HG03521 (cell line): ENCODE results near the gene VSTM2B.

Experiments
- ATAC-seq: cut with Tn5 transposase; IDR thresholded peaks from one replicate; pipeline ENCODE4 v1.9.1; 2021; ENCODE audit warnings: mild to moderate bottlenecking, moderate library complexity; ENCODE audit not compliant: unreplicated experiment

VSTM2B gene

DNA sequence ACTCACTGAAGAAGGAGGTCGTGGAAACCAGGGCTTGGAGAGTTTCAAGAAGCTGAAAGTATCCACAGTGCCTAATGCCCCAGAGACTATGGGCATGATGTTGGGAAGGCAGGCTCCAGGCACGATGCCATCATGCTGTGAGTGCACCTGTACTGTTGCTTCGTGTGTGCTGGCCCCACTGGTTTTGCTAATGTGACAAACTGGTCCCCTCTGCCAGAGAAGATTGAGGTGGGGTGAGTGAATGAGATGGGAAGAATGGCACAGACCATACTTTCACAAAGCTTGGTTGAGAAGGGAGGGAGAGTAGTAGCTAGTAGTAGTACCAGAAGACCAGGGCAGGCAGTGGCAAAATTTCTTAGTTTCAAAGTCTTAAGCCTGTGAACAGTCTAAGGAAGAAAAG lies 61.3 kb downstream of the VSTM2B start:
- ATAC-seq = no peak

- no peak for ATAC-seq
Measured at GRCh38 chr19:29587518-29587986, 61.8 kb downstream of the VSTM2B start.

GRCh38 chr19:29588095-29588494 lies 62.3 kb downstream of the VSTM2B start:
- no peak for ATAC-seq

DNA sequence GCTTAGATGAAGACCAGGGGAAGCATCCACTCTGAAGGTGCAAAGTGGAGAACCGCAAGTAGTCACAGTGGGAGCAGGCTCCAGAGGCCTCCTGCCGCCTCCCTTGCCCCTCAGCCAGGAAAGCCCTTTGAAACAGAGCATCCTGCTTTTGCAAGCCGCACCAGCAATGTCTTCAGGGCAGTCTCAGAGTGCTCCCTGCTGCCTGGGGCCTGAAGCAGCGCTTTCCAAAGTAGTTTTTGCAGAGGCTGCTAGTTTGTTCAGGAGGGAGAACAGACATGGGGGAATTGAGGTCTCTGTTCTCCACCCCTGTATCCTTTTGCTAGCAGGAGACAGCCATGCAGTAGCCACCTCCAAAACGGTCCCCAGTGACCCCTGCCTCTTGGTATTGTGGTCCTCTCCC lies 64.5 kb downstream of the VSTM2B start:
- ATAC-seq = no peak

GRCh38 chr19:29591670-29592069 lies 65.9 kb downstream of the VSTM2B start:
- no peak for ATAC-seq

DNA sequence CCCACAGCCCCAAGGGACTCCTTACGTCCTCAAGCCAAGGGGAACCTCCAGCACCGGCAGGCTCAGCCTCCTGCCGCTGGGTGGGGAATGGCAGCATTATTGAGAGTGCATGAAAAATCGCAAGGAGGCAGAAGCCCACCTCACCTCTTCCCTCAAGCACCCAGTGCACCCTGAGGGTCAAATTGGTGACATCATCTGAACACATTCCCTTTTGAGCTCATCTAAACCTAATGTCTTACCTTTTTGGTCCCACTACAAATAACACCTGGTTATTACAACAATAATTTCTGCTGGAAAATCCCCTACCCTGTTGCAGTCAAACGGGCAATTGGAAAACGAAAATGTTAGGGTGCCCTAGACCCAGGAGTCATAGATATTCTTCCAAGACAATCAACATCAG lies 68.1 kb downstream of the VSTM2B start:
- ATAC-seq = no peak

GRCh38 chr19:29596080-29596727 lies 70.4 kb downstream of the VSTM2B start:
- ATAC-seq = no peak

DNA sequence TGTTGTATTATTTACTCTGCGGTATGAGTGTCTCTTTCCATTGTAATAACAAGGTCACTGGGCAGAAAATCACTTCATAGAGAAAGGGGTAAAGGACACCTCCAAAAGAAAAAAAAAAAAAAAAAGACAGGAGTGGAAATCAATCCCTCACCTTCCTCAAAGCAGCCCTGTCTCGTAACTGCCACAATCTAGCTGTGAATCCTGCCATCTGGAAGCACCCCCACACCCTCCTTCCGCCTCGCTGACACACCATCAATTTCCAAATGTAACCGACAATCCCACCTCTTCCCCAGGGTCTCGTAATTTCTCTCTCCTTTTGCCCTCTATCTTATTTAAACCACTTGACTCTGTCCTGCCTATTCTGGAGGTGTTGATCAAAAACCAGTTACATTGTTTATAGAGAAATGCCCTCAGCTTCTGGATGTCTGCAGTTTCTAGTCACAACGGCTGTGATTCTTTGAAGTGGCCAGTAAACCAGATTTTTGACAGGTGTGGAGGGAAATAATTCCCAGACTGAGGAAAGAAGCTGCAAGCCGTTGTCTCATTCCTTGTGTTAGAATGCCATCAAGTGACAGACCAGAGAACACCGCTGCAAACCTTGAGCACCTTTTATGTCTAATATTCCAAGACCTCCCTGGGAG lies 71.2 kb downstream of the VSTM2B start:
- no peak for ATAC-seq

- no peak for ATAC-seq
Measured at GRCh38 chr19:29598036-29598435, 72.2 kb downstream of the VSTM2B start.

DNA sequence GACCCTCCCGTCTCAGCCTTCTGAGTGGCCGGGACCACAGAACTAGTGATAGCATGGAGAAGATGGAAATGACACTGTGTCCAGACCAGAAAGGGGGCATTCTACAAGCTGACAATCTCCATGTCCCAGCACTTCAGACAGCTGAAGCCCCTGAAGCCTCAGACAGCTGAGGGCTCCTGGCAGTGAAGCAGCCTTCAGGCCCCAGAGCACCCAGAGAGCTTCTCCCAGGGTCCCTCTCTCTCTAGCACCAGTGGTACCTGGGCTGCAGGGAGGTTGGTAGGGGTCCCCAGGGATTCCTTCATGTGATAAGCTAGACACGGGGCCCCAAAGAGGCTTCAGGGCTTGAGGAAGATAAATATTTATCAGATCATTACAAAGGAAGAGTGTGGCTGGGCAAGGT lies 72.7 kb downstream of the VSTM2B start:
- no peak for ATAC-seq

- no peak for ATAC-seq
Measured at GRCh38 chr19:29603308-29603707, 77.5 kb downstream of the VSTM2B start.

DNA sequence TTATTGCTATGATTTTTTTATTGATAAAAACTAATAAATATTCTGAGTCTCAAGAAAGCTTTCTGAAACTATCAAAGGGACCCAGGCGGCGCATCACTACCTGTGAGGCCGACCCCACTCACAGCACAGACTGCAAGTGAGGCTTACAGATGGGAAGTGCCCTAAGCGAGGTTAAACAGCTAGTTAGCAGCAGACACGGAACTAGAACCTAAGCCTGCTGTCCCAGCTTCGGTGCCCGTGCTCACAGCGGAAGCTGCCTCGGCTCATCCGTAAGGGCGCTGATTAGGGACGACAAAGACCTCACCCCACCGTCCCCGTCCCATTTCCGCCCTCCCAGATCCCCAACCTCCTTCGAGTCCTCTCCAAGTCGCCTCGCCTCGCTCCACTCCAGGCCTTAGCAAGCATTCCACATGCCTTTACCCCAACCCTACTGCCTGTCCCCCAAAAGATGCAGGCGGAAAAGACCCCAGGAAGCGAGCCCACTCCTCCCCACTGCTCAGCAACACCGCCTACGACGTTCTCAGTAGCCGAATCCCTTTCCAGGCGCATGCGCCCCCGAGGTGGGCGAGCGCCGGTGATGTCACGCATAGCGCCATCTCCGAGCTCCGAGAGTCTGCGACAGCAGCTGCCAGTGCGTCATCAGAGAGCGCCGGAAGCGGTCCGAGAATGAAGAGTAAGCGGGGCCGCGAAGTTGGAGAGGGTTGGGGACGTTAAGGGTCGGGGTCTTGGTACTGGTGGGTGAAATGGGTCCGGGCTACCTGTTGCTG lies 80.0 kb downstream of the VSTM2B start, which contains the start of gene POP4:
Gene POP4 (plus strand): TSS at position 631 of the 767 bp plus-strand sequence. CDS start 36 bp downstream, at position 667.
- ATAC-seq = peak; percentile 68

GRCh38 chr19:29606420-29606747 lies 80.6 kb downstream of the VSTM2B start:
- ATAC-seq = no peak

DNA sequence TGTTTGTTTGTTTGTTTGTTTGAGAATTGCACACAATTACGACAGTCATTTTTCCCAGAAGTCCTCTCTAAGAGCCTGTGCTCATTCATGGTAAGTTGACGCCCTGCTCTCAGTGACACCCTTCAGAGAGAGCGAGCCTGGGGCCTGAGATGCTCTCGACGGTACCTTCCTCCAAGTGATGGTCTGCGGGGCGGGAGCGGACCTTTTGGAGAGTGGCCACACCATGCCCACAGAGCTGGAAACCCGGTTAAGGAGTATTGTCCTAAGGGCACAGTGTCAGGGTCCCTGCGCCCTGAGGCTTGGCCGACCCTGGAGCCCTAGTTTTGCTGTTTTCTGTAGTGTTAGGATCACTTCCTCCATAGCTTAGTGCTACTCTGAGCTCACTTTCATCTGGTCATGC lies 83.8 kb downstream of the VSTM2B start:
- ATAC-seq = no peak

DNA sequence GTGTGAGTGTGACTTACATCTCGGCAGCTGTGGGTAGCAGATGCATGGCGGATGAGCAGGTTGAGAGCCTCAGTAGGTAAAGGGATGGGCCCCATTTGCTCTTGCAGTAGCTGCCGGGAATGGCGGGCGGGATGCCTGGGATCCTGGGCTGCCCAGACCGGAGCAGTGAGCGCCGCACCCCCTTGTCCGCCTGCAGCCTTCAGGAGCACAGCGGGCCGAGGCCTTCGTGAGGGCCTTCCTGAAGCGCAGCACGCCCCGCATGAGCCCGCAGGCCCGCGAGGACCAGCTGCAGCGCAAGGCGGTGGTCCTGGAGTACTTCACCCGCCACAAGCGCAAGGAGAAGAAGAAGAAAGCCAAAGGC lies 84.4 kb downstream of the VSTM2B start:
- no peak for ATAC-seq

- peak; percentile 73 for ATAC-seq
Measured at GRCh38 chr19:29610574-29611271, 84.9 kb downstream of the VSTM2B start.

GRCh38 chr19:29612121-29612520 lies 86.3 kb downstream of the VSTM2B start:
- no peak for ATAC-seq

DNA sequence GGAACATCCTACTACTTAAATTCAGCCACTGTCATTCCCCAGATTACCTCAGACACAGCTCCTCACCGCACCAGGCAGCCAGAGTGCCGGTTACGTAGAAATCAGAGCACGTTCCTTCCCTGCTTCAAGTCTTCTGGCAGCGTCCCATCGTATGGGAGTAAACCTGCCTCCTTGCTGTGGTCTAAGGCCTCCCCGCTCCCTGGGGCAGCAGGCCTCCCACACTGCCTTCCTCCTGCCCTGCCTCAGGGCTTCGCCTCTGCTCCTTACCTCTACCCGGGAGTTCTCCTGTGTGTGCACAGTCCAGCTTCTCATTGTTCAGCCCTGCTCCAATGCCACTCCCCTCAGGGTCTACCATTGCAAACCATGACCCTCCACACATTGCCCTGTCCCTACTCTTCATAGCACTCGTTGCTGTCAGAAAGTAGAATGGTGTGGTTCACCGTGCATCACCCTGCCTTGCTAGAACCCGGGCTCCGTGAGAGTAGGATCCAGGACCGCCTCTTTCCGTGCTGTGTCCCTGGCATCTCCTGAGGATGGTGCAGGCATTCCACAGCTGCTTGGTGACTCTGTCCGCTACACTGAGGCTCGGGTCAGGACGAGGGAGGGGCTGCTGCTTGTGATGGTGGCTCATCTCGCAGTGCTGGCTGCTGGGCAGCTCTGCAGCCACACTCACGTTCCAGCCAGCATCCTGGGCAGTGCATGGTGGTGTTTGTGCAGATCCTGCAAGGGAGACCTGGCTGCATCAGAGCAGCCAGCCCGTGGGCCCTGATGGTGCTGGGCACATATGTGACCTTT lies 87.2 kb downstream of the VSTM2B start:
- ATAC-seq = no peak

GRCh38 chr19:29614046-29614445 lies 88.3 kb downstream of the VSTM2B start:
- no peak for ATAC-seq
